ENCODE data around the gene EED.

EED gene

GRCh38 chr11:86274503-86274902, 29.9 kb downstream of the EED start:
- no peak for ATAC-seq
- TF ChIP-seq BACH2 (CRISPR knock-in tag; IDR thresholded peaks at IDR 0.05; ENCODE audit: borderline replicate concordance) (no peak), ZFP30 (CRISPR knock-in tag; IDR thresholded peaks at IDR 0.05) (no peak), ISL1 (CRISPR knock-in tag; IDR thresholded peaks at IDR 0.05) (no peak), CSDC2 (CRISPR knock-in tag; IDR thresholded peaks at IDR 0.05) (no peak), RARB (CRISPR knock-in tag; IDR thresholded peaks at IDR 0.05) (no peak), TOX (CRISPR knock-in tag; IDR thresholded peaks at IDR 0.05; ENCODE audit: borderline replicate concordance) (no peak), ESRRG (CRISPR knock-in tag; IDR thresholded peaks at IDR 0.05) (no peak)
- TF ChIP-seq, protein P1, sequence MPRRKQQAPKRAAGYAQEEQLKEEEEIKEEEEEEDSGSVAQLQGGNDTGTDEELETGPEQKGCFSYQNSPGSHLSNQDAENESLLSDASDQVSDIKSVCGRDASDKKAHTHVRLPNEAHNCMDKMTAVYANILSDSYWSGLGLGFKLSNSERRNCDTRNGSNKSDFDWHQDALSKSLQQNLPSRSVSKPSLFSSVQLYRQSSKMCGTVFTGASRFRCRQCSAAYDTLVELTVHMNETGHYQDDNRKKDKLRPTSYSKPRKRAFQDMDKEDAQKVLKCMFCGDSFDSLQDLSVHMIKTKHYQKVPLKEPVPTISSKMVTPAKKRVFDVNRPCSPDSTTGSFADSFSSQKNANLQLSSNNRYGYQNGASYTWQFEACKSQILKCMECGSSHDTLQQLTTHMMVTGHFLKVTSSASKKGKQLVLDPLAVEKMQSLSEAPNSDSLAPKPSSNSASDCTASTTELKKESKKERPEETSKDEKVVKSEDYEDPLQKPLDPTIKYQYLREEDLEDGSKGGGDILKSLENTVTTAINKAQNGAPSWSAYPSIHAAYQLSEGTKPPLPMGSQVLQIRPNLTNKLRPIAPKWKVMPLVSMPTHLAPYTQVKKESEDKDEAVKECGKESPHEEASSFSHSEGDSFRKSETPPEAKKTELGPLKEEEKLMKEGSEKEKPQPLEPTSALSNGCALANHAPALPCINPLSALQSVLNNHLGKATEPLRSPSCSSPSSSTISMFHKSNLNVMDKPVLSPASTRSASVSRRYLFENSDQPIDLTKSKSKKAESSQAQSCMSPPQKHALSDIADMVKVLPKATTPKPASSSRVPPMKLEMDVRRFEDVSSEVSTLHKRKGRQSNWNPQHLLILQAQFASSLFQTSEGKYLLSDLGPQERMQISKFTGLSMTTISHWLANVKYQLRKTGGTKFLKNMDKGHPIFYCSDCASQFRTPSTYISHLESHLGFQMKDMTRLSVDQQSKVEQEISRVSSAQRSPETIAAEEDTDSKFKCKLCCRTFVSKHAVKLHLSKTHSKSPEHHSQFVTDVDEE (CRISPR knock-in tag; IDR thresholded peaks at IDR 0.05), result no peak
- TF ChIP-seq, protein P2, sequence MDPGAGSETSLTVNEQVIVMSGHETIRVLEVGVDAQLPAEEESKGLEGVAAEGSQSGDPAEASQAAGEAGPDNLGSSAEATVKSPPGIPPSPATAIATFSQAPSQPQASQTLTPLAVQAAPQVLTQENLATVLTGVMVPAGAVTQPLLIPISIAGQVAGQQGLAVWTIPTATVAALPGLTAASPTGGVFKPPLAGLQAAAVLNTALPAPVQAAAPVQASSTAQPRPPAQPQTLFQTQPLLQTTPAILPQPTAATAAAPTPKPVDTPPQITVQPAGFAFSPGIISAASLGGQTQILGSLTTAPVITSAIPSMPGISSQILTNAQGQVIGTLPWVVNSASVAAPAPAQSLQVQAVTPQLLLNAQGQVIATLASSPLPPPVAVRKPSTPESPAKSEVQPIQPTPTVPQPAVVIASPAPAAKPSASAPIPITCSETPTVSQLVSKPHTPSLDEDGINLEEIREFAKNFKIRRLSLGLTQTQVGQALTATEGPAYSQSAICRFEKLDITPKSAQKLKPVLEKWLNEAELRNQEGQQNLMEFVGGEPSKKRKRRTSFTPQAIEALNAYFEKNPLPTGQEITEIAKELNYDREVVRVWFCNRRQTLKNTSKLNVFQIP (CRISPR knock-in tag; IDR thresholded peaks at IDR 0.05; ENCODE audit: borderline replicate concordance, low read depth), result no peak

- ATAC-seq, result no peak
These were observed 30.4 kb downstream of the EED start for GRCh38 chr11:86274999-86275398.

More at GRCh38 chr11:86274999-86275398, 30.4 kb downstream of the EED start:
- TF ChIP-seq TOX (CRISPR knock-in tag; IDR thresholded peaks at IDR 0.05; ENCODE audit: borderline replicate concordance), result no peak
- no peak for TF ChIP-seq PPARA (CRISPR knock-in tag; IDR thresholded peaks at IDR 0.05; ENCODE audit: borderline replicate concordance)
- TF ChIP-seq, protein P3, sequence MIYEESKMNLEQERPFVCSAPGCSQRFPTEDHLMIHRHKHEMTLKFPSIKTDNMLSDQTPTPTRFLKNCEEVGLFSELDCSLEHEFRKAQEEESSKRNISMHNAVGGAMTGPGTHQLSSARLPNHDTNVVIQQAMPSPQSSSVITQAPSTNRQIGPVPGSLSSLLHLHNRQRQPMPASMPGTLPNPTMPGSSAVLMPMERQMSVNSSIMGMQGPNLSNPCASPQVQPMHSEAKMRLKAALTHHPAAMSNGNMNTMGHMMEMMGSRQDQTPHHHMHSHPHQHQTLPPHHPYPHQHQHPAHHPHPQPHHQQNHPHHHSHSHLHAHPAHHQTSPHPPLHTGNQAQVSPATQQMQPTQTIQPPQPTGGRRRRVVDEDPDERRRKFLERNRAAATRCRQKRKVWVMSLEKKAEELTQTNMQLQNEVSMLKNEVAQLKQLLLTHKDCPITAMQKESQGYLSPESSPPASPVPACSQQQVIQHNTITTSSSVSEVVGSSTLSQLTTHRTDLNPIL (CRISPR knock-in tag; IDR thresholded peaks at IDR 0.05; ENCODE audit: low read depth), result no peak
- no peak for TF ChIP-seq CSDC2 (CRISPR knock-in tag; IDR thresholded peaks at IDR 0.05)
- no peak for TF ChIP-seq ESRRG (CRISPR knock-in tag; IDR thresholded peaks at IDR 0.05)
- TF ChIP-seq, protein P4, sequence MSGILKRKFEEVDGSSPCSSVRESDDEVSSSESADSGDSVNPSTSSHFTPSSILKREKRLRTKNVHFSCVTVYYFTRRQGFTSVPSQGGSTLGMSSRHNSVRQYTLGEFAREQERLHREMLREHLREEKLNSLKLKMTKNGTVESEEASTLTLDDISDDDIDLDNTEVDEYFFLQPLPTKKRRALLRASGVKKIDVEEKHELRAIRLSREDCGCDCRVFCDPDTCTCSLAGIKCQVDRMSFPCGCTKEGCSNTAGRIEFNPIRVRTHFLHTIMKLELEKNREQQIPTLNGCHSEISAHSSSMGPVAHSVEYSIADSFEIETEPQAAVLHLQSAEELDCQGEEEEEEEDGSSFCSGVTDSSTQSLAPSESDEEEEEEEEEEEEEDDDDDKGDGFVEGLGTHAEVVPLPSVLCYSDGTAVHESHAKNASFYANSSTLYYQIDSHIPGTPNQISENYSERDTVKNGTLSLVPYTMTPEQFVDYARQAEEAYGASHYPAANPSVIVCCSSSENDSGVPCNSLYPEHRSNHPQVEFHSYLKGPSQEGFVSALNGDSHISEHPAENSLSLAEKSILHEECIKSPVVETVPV (CRISPR knock-in tag; IDR thresholded peaks at IDR 0.05), result no peak
- no peak for TF ChIP-seq ZFP30 (CRISPR knock-in tag; IDR thresholded peaks at IDR 0.05)
- TF ChIP-seq GLIS3 (CRISPR knock-in tag; IDR thresholded peaks at IDR 0.05), result no peak
- no peak for TF ChIP-seq ZFP3 (CRISPR knock-in tag; IDR thresholded peaks at IDR 0.05)
- no peak for TF ChIP-seq ZC3H10 (CRISPR knock-in tag; IDR thresholded peaks at IDR 0.05)
- TF ChIP-seq, protein P2 (CRISPR knock-in tag; IDR thresholded peaks at IDR 0.05; ENCODE audit: borderline replicate concordance, low read depth), result no peak
- TF ChIP-seq SNAI2 (CRISPR knock-in tag; IDR thresholded peaks at IDR 0.05), result no peak
- TF ChIP-seq TCF4 (CRISPR knock-in tag; IDR thresholded peaks at IDR 0.05; ENCODE audit: borderline replicate concordance), result no peak
- no peak for TF ChIP-seq BACH2 (CRISPR knock-in tag; IDR thresholded peaks at IDR 0.05; ENCODE audit: borderline replicate concordance)
- TF ChIP-seq PATZ1 (CRISPR knock-in tag; IDR thresholded peaks at IDR 0.05; ENCODE audit: borderline replicate concordance), result no peak
- TF ChIP-seq ZNF8 (CRISPR knock-in tag; IDR thresholded peaks at IDR 0.05), result no peak
- TF ChIP-seq, protein P1 (CRISPR knock-in tag; IDR thresholded peaks at IDR 0.05), result no peak
